Natural killer cell (primary cell): ENCODE data around the gene NFYC. TPM values are rescaled to one million over a fixed set of nuclear protein-coding genes. Genes with fewer than 3 reads are reported as not detected.

Experiments
- ATAC-seq, 3 donors: fragments of 150-1000 bp in 2 of 3; fragments of 200-7000 bp in 1 of 3; cut with Tn5 transposase; 1 replicate in 1 of 3; 2 replicates in 2 of 3; pipeline ENCODE4 v1.10.0; 2021; ENCODE audit warnings: mild to moderate bottlenecking in 2 of 3, moderate library complexity in 2 of 3
- DNase-seq, 2 donors: peaks; one replicate each; pipeline versions ENCODE4 v3.0.0 to v3.0.0-alpha.2; 2013 to 2021; ENCODE audit warnings: mixed read lengths in 1 of 2
- H3K27ac ChIP-seq: one replicate; pipeline ENCODE4 v1.5.1; 2013; ENCODE audit warnings: mild to moderate bottlenecking, low read length
- H3K27me3 ChIP-seq: one replicate; pipeline ENCODE4 v1.6.1; 2013; ENCODE audit warnings: low read length; ENCODE audit not compliant: control insufficient read depth, insufficient read depth
- H3K36me3 ChIP-seq: one replicate; pipeline ENCODE4 v1.6.1; 2013; ENCODE audit warnings: low read length; ENCODE audit not compliant: control insufficient read depth, insufficient read depth
- H3K4me1 ChIP-seq: one replicate; pipeline ENCODE4 v1.6.1; 2013; ENCODE audit warnings: low read length; ENCODE audit not compliant: control insufficient read depth, insufficient read depth
- H3K4me3 ChIP-seq: one replicate; pipeline ENCODE4 v1.5.1; 2013; ENCODE audit warnings: low read length
- H3K9me3 ChIP-seq: one replicate; pipeline ENCODE4 v1.6.1; 2013; ENCODE audit warnings: low read length; ENCODE audit not compliant: control insufficient read depth, insufficient read depth
- H3K27ac Mint-ChIP-seq, 2 donors: one replicate each; pipeline ENCODE4 v1.8.0; 2022; ENCODE audit warnings: mild to moderate bottlenecking in 2 of 2, mixed read lengths in 2 of 2, moderate library complexity in 1 of 2
- H3K27me3 Mint-ChIP-seq, 2 donors: one replicate each; pipeline ENCODE4 v1.8.0; 2022; ENCODE audit warnings: low read depth in 2 of 2, mixed read lengths in 2 of 2
- H3K36me3 Mint-ChIP-seq: one replicate; pipeline ENCODE4 v1.8.0; 2022; ENCODE audit warnings: mixed read lengths
- H3K4me1 Mint-ChIP-seq, 2 donors: one replicate each; pipeline ENCODE4 v1.8.0; 2022; ENCODE audit warnings: mixed read lengths in 2 of 2
- H3K4me3 Mint-ChIP-seq: one replicate; pipeline ENCODE4 v1.8.0; 2022; ENCODE audit warnings: mild to moderate bottlenecking, moderate library complexity, mixed read lengths
- H3K9me3 Mint-ChIP-seq, 2 donors: one replicate each; pipeline ENCODE4 v1.8.0; 2022; ENCODE audit warnings: mixed read lengths in 2 of 2
- WGBS: methylation state at CpG from one replicate; pipeline ENCODE4 v1.1.7; 2013; ENCODE audit warnings: missing lambda C conversion rate; ENCODE audit not compliant: insufficient coverage; 5-methylcytosine and 5-hydroxymethylcytosine counted together
- intact Hi-C: fragments of 100-400 bp; cut with micrococcal nuclease; formaldehyde crosslinking; loops from one replicate; pipeline ENCODE4 v1.14.2; 2022
- total RNA-seq, 4 donors: library from RNA; stranded (reverse); fragments of 120-200 nt in 1 of 4; gene quantifications; one replicate each; pipeline versions ENCODE4 v1.2.3 to v1.2.4, GENCODE V29; 2013 to 2022
- TF ChIP-seq, protein P1 (sequence below): fragments of 200-600 bp; IDR thresholded peaks from one replicate; pipeline ENCODE4 v1.8.0; 2022; ENCODE audit warnings: antibody characterized with exemption

Gene NFYC
- total RNA-seq, result 10 to 100 TPM; 38.7 to 60.4 (median 48.5) TPM
- total RNA-seq (2013), result 48.1 TPM

DNA sequence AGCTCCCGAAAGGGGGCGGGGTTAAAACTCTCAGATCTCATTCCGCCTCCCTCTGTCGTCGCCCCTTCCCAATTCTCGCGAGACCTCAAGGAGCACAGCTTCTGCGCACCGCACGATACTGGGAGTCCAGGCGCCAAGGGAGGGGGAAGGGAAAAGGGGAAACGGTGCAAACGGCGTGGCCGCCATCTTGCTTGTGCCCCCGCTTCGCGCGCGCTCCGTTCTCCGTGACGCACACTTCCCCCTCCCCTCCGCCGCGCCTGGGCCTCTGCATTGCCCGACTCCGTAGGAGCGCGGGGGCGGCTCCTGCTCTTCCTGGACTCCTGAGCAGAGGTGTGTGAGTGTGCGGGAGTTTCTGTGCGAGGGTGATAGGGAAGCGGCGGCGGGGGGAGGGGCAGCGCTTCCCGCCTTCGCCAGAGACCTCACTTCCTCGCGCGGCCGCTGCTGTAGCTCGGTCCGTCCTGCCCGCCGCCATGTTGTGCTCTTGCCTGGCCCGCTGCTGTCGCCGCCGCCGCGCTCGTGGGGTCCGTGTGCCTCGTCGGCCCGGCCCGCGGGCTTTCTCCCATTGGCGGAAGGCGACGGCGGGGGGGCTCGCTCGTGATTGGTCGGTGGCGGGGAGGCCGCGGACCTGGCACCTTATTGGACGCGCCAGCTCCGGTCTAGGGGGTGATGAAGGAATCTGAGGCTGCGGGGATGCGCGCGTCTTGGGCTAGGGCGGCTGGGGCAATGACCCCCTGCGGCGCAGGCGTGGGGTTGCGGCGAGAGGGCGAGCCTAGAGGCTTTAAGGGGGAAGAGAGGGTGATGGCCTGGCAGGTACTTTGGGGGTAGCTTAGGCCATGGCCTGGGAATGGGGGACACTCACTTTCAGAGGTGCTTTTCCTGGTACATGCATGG, at the start of gene NFYC:
NFYC (plus strand) TSS at position 167 of the 891 bp plus-strand sequence. CDS start 47,140 bp downstream, outside the sequence.
- no peaks in the 10 kb centered on the region for H3K9me3 ChIP-seq
- peaks cover 20% of the 10 kb centered on the region for H3K4me1 ChIP-seq
- H3K36me3 ChIP-seq, result no peaks in the 10 kb centered on the region
- Mint-ChIP-seq H3K36me3 (no peaks in the 10 kb centered on the region), H3K27ac (peak within 1 kb of the TSS; percentile 96 to 98), H3K9me3 (no peaks in the 10 kb centered on the region), H3K27me3 (no peaks in the 10 kb centered on the region), H3K4me1 (peaks cover 59% of the 10 kb centered on the region in 2 donors), H3K4me3 (peak within 1 kb of the TSS; percentile 99)
- no peaks in the 10 kb centered on the region for H3K27me3 ChIP-seq
- H3K27ac ChIP-seq, result peak within 1 kb of the TSS; percentile 99
- peak within 1 kb of the TSS; percentile 98 for H3K4me3 ChIP-seq
- intact Hi-C loops, result loop anchor here (1.0 to 2.0 kb wide), 3 partner anchors 18 to 23 kb away; no protein-coding TSS in a partner anchor
- TF ChIP-seq, protein P1, sequence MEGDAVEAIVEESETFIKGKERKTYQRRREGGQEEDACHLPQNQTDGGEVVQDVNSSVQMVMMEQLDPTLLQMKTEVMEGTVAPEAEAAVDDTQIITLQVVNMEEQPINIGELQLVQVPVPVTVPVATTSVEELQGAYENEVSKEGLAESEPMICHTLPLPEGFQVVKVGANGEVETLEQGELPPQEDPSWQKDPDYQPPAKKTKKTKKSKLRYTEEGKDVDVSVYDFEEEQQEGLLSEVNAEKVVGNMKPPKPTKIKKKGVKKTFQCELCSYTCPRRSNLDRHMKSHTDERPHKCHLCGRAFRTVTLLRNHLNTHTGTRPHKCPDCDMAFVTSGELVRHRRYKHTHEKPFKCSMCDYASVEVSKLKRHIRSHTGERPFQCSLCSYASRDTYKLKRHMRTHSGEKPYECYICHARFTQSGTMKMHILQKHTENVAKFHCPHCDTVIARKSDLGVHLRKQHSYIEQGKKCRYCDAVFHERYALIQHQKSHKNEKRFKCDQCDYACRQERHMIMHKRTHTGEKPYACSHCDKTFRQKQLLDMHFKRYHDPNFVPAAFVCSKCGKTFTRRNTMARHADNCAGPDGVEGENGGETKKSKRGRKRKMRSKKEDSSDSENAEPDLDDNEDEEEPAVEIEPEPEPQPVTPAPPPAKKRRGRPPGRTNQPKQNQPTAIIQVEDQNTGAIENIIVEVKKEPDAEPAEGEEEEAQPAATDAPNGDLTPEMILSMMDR, result no peak
- DNase-seq (peak; percentile 92 to 99), ATAC-seq (peak; percentile 75 to 91 (median 83))
- WGBS, result under 1% methylated on average over 75 of the region's 84 CpGs

- H3K9me3 Mint-ChIP-seq, result no peaks in the 10 kb centered on the region
- no peaks in the 10 kb centered on the region for H3K9me3 ChIP-seq
- no peaks in the 10 kb centered on the region for H3K36me3 ChIP-seq
- H3K4me3 Mint-ChIP-seq, result no peak overlapping the region
- no peak overlapping the region for H3K27ac ChIP-seq
- peaks cover 0 to 13% of the 10 kb centered on the region in 2 donors for H3K4me1 Mint-ChIP-seq
- no peaks in the 10 kb centered on the region for H3K27me3 ChIP-seq
- DNase-seq (no peak), ATAC-seq (no peak)
- H3K4me1 ChIP-seq, result peaks cover 13% of the 10 kb centered on the region
- H3K36me3 Mint-ChIP-seq, result no peaks in the 10 kb centered on the region
- 89% methylated on average over 5 of the region's 5 CpGs for WGBS
- H3K27me3 Mint-ChIP-seq, result peaks cover 0 to 8% of the 10 kb centered on the region in 2 donors
- intact Hi-C loops, result no loop called here
- no peak overlapping the region for H3K27ac Mint-ChIP-seq
- TF ChIP-seq, protein P1, result no peak
- H3K4me3 ChIP-seq, result no peak overlapping the region
Measured at GRCh38 chr1:40645118-40645680, 46.3 kb upstream of the NFYC start.

DNA sequence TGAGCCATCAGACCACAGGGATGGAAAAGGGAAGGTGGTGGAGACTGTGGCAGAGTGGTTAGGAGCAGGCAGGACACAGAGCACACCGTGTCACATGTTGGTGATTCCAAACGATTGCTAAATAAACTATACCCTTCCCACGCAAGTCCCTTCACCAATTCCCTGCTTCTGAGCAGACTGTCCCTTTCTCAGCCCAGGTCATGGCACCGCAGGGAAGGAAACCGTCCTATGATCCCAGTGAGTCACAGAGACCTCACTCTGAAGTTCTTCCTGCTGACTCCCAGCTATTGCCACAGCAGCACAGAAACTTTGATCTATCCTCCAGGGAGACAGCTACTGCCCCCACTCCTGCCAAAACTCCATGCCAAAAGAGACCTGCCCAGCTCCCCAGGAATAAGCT, 45.2 kb upstream of the NFYC start:
- DNase-seq (no peak), ATAC-seq (no peak)
- Mint-ChIP-seq H3K9me3 (no peaks in the 10 kb centered on the region), H3K36me3 (no peaks in the 10 kb centered on the region), H3K4me3 (no peak overlapping the region), H3K4me1 (peaks cover 0 to 10% of the 10 kb centered on the region in 2 donors), H3K27me3 (peaks cover 0 to 8% of the 10 kb centered on the region in 2 donors), H3K27ac (no peak overlapping the region)
- no peaks in the 10 kb centered on the region for H3K27me3 ChIP-seq
- peaks cover 13% of the 10 kb centered on the region for H3K4me1 ChIP-seq
- intact Hi-C loops, result no loop called here
- H3K4me3 ChIP-seq, result no peak overlapping the region
- H3K27ac ChIP-seq, result no peak overlapping the region
- no peaks in the 10 kb centered on the region for H3K36me3 ChIP-seq
- TF ChIP-seq, protein P1, result no peak
- no peaks in the 10 kb centered on the region for H3K9me3 ChIP-seq
- 91% methylated on average over 5 of the region's 5 CpGs for WGBS
